ENCODE results near the gene BLOC1S2.
"Not testable (repeated sequence)": the region's sequence is repeated elsewhere in the genome, so short reads cannot be mapped to it uniquely, and the experiment has no call there.

Gene BLOC1S2

GRCh38 chr10:100291356-100291755 is 4.9 kb upstream of the BLOC1S2 start:
- no peak for DNase-seq (ENCODE audit: low spot score)

DNA sequence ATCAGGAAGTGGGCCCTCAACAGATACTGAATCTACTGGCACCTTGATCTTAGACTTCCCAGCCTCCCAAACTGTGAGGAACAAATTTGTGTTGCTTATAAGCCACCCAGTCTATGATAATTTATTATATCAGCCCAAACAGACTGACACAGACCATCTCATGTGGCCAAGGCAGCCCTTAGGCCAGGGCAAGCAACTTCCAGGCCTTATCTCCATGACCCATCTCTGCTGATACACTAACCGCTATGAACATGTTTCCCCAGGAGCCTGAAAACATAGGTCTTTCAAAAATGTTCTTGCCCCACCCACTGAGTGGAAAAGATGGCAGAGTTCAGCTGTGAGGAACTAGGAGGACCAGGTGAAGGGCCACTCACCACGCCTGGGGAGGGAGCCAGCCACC is 3.2 kb upstream of the BLOC1S2 start:
- no peak for DNase-seq (ENCODE audit: low spot score)

DNA sequence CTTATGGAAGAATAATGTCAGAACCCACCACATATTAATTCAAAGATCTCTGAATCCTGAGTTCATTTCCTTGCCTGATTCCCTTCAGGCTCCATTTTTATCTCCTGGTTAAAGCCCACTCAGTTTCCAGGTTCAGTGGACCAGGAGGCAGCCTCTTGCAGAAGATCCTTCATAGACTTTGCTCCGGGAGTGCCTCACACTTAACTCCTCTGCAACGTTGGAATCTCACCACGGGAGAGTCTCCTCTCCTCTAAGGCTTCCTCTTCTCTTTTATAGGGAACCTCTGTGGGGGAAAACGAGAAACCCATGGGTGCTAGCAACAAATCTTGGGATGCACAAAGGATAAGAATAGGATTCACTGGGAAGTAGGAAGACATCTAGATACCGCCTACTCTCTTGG is 1.7 kb upstream of the BLOC1S2 start:
- no peak for DNase-seq (ENCODE audit: low spot score)

DNA sequence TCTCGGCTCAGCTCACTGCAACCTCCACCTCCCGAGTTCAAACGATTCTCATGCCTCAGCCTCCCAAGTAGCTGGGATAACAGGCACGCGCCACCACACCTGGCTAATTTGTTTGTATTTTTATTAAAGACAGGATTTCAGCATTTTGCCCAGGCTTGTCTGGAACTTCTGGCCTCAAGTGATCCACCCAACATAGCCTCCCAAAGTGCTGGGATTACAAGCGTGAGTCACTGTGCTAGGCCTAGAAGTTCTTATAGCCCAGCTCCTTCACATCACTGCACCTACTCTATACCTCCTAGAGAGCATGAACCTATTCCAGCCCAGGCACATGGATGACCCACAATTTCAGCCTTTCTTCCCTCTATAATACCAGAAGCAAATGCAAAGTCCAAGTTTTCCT is 1.3 kb upstream of the BLOC1S2 start:
- no peak for DNase-seq (ENCODE audit: low spot score)

DNA sequence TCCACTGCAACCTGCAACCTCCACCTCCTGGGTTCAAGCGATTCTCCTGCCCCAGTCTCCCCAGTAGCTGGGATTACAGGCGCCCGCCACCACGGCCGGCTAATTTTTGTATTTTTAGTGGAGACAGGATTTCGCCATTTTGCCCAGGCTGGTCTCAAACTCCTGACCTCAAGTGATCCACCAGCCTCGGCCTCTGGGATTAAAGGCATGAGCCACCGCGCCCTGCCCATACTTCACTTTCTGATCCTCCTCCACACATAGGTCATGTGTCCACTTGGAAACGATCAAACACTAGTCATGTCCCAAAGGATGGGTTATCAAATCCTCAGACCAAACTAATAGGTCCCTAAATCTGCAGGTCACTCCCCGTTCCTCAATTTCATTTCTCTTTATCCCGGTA is 1.2 kb downstream of the BLOC1S2 start:
- DNase-seq (ENCODE audit: low spot score), result not testable (repeated sequence)

DNA sequence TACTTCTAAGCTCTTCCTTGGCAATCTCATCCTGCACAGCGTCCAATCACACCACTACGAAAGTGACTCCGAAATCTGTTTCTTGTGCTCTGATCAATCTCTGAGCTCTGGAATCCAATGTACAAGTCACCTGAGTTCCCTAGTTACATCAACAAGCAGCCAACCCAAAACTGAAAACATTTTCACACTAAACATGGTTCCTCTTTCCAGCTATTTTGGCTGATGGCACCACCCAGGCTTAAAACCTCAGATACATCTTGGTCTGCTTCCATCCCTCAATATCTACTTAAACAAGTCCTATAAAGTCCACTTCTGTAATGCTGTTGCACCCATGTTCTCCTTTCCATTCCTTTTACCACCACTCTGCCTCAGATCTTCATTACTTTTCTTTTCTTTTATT is 3.6 kb downstream of the BLOC1S2 start:
- DNase-seq (ENCODE audit: low spot score), result no peak

- not testable (repeated sequence) for DNase-seq (ENCODE audit: low spot score)
Measured at GRCh38 chr10:100276971-100277370, 9.5 kb downstream of the BLOC1S2 start.

- DNase-seq (ENCODE audit: low spot score), result peak; percentile 88
Measured at GRCh38 chr10:100267239-100268104, 19.0 kb downstream of the BLOC1S2 start, which contains the start of gene CWF19L1. TSS of gene CWF19L1 (minus strand) at chr10:100267638. CDS start at chr10:100267593, 45 bp downstream.

DNA sequence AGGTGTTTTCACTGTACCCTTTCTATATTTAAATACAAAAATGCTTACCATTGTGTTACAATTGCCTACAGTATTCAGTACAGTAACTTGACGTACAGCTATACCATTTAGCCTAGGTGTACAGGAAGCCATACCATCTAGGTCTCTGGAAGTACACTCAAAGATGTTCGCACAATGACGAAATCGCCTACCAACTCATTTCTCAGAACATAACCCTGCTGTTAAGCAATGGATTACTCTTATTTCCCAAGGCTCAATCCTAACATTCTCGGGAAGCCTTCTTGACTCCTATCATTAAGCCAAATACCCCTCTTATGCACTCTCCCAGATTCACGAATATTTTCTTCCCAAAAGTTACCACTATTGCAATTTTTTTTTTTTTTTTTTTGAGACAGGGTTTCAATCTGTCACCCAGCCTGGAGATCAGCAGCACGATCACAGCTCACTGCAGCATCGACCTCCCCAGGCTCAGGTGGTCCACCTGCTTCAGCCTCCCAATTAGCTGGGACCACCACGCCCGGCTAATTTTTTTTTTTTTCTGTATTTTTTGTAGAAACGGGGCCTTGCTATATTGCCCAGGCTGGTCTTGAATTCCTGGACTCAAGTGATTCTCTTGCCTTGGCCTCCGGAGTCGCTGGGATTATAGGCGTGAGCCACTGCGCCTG is 20.5 kb downstream of the BLOC1S2 start:
- no peak for DNase-seq (ENCODE audit: low spot score)

- no peak for DNase-seq (ENCODE audit: low spot score)
Measured at GRCh38 chr10:100254191-100254590, 32.3 kb downstream of the BLOC1S2 start.

DNA sequence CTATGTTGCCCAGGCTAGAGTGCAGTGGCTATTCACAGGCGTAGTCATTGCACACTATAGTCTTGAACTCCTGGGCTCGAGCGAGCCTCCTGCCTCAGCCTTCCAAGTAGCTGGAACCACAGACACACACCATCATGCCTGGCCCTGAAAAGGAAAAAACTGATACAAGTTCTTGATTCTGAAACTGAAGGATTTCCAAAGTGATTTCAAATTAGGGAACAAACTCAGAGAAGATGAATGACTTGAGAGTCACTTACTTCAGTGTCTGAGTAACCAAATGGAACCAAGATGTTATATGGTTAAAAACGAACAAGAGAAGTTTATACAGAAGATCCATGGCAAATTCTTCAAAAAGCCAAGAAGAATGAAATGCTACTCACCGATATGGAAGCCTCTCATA is 33.4 kb downstream of the BLOC1S2 start:
- DNase-seq (ENCODE audit: low spot score), result no peak

GRCh38 chr10:100248820-100249219 is 37.7 kb downstream of the BLOC1S2 start:
- DNase-seq (ENCODE audit: low spot score), result no peak

DNA sequence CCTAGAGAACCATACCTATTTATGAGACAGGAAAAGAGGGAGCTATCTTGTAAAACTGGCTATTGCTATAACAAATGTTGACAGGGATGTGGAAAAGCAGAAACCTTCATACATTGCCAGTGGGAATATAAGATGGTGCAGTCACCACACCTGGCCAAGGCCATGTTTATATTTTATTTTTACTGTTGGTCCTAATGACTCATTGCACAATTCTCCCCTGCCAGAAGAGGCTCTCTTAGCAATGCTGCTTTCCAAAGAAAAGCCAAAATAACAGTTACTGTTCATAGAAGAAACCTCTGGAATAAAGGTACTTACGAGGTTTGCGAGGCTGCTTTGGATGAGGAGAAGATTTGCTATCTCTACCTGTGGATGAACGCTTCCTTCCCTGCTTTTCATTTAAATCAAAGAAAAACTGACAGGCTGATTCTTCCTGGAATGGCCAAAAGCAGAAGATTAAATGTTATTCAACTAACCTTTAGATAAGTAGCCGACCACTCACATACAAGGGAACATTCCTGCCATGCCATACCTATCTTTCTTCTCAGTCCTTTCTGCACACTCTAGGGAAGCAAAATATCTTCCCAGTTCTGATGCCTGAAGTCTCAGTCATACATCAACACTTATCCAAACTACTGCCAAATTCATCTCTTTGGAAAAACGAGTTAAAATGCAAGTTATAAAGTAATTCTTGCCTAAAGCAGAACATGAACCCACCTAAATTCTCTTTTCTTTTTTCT is 40.8 kb downstream of the BLOC1S2 start:
- no peak for DNase-seq (ENCODE audit: low spot score)

DNA sequence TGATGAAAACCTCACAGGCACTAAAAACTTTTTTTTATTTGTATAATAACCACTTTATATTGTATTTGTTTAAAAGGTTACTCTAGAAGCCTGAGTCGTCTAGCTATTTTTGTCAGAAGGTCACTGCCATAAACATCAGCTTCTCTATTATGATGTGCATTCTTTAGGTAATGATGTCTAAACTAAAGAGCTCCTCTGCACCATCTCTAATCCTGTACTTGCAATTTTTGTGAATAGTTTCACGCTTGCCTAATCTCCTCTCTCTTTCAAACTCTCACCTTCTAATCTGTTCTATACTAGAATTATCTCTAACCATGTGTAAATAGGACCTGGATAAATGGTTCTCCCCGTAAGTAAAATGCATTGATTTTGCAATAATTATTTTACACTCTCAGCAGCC is 46.6 kb downstream of the BLOC1S2 start:
- no peak for DNase-seq (ENCODE audit: low spot score)

- DNase-seq (ENCODE audit: low spot score), result no peak
Measured at GRCh38 chr10:100238429-100238828, 48.1 kb downstream of the BLOC1S2 start.

DNA sequence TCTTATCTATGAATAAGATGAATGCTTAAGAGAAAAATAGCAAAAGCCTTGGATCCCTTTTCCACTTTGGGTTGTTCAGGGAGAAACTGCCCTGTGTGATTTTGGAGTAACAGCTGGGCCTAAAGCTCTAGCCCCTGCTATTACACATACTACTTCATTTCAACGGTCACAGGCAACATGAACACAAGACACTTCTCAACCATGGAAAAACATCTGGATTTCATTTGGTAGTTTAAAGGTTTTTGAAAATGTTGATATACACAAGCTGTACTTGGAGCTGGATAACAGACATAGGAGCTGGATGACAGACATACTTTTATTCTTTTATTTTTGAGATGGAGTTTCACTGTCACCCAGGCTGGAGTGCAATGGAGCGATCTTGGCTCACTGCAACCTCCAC is 54.4 kb downstream of the BLOC1S2 start:
- DNase-seq (ENCODE audit: low spot score), result peak; percentile 12

- no peak for DNase-seq (ENCODE audit: low spot score)
Measured at GRCh38 chr10:100229819-100230422, 56.6 kb downstream of the BLOC1S2 start.

DNA sequence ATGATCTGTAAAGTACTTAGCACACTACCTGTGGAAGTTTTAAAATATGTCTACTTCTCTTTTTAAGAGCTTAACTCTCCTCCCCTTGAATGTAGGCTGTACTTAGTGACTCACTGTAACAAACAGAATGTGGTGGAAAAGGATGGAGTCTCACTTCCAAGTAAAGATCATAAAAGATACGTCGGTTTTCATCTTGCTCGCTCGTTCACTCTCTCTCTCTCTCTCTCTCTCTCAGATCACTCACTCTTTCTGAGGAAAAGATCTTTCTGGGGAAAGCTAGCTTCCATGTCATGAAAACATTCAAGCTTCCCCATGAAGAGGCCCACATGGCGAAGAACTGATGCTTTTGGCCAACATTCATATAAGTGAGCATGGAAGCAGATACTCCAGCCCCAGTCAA is 62.6 kb downstream of the BLOC1S2 start:
- no peak for DNase-seq (ENCODE audit: low spot score)
